Nephron (organoid): ENCODE data around the gene PACRG.

Source experiments
- H3K27ac Mint-ChIP-seq, 3 experiments: 2 replicates each; pipeline ENCODE4 v1.8.0; 2020; ENCODE audit warnings: mixed read lengths in 3 of 3, mild to moderate bottlenecking in 2 of 3, moderate library complexity in 1 of 3
- H3K27me3 Mint-ChIP-seq: 2 replicates; pipeline ENCODE4 v1.8.0; 2021; ENCODE audit warnings: low read depth, mild to moderate bottlenecking, moderate library complexity, mixed read lengths
- H3K36me3 Mint-ChIP-seq: 2 replicates; pipeline ENCODE4 v1.8.0; 2020; ENCODE audit warnings: low read depth, mixed read lengths
- H3K4me1 Mint-ChIP-seq: 2 replicates; pipeline ENCODE4 v1.8.0; 2020; ENCODE audit warnings: mixed read lengths
- H3K4me3 Mint-ChIP-seq, 3 experiments: 2 replicates each; pipeline ENCODE4 v1.8.0; 2020; ENCODE audit warnings: mild to moderate bottlenecking in 3 of 3, mixed read lengths in 3 of 3, moderate library complexity in 2 of 3
- H3K9me3 Mint-ChIP-seq: 2 replicates; pipeline ENCODE4 v1.8.0; 2020; ENCODE audit warnings: mixed read lengths
- TF ChIP-seq, protein P1 (sequence below), 3 experiments: fragments of 200-600 bp; sonication (generic); IDR thresholded peaks; one replicate each; pipeline ENCODE4 v1.5.0; 2021; ENCODE audit warnings: antibody characterized with exemption in 3 of 3; ENCODE audit not compliant: unreplicated experiment in 3 of 3

The PACRG gene

DNA sequence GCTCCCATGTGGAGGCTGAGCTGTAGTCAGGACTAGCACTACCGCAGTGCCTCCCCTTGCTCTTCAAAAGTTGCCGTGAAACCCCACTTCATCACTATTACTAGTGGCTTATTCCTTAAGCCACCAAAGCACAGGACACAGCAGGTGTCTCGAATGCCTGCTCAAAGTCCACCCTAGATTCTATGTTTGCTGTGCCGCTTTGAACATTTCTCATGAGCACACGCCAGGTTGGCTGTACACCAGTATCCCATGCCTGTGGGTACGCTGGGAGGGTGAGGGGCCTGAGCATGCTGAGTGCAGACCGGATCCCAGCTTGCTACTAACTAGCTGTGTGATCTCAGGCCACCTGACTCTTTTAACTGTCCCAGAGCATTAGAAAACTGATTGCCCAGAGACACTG lies 350.9 kb downstream of the PACRG start:
- Mint-ChIP-seq H3K27ac (no peak overlapping the region), H3K4me3 (no peak overlapping the region), H3K36me3 (no peaks in the 10 kb centered on the region), H3K27me3 (no peaks in the 10 kb centered on the region), H3K9me3 (no peaks in the 10 kb centered on the region), H3K4me1 (no peaks in the 10 kb centered on the region)
- TF ChIP-seq, protein P1, sequence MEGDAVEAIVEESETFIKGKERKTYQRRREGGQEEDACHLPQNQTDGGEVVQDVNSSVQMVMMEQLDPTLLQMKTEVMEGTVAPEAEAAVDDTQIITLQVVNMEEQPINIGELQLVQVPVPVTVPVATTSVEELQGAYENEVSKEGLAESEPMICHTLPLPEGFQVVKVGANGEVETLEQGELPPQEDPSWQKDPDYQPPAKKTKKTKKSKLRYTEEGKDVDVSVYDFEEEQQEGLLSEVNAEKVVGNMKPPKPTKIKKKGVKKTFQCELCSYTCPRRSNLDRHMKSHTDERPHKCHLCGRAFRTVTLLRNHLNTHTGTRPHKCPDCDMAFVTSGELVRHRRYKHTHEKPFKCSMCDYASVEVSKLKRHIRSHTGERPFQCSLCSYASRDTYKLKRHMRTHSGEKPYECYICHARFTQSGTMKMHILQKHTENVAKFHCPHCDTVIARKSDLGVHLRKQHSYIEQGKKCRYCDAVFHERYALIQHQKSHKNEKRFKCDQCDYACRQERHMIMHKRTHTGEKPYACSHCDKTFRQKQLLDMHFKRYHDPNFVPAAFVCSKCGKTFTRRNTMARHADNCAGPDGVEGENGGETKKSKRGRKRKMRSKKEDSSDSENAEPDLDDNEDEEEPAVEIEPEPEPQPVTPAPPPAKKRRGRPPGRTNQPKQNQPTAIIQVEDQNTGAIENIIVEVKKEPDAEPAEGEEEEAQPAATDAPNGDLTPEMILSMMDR (IDR thresholded peaks at IDR 0.05; ENCODE audit: unreplicated experiment in 3 of 3), result no peak

DNA sequence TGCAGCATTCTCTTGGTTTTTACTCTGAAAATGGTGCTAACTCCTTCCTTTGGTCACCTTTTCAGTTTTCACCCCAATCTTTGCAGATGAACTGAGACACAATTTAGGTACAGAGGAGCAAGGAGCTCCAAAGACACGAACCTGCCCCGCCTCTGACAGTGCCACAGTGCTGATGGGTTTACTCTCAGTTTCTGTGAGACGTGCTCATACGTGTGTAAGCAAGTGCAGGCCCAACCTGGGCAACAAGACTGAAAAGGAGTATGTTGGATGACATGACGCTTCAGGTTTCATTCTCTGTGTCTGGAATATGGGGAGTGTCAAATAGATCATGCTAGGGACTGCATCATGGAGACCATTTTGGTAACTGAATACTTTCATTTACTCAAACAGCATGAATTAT lies 352.5 kb downstream of the PACRG start:
- Mint-ChIP-seq H3K4me3 (no peak overlapping the region), H3K27me3 (no peaks in the 10 kb centered on the region), H3K4me1 (no peaks in the 10 kb centered on the region), H3K9me3 (no peaks in the 10 kb centered on the region), H3K36me3 (no peaks in the 10 kb centered on the region), H3K27ac (no peak overlapping the region)
- TF ChIP-seq, protein P1 (IDR thresholded peaks at IDR 0.05; ENCODE audit: unreplicated experiment in 3 of 3), result no peak

DNA sequence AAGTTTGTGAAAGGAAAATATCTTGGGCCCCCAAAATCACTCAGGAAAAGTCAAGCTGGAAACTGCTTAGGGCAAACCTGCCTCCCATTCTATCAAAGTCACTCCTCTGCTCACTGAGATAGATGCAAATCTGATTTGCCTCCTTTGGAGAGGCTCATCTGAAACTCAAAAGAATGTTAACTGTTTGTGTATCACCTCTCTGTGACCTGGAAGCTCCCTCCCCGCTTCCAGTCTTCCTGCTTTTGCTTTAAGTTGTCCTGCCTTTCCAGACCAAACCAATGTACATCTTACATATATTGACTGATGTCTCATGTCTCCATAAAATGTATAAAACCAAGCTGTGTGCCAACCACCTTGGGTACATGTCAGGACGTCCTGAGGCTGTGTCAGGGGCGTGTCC lies 355.4 kb downstream of the PACRG start:
- H3K4me3 Mint-ChIP-seq, result no peak overlapping the region
- H3K27ac Mint-ChIP-seq, result no peak overlapping the region
- H3K27me3 Mint-ChIP-seq, result peaks cover 9% of the 10 kb centered on the region
- peaks cover 3% of the 10 kb centered on the region for H3K9me3 Mint-ChIP-seq
- TF ChIP-seq, protein P1 (IDR thresholded peaks at IDR 0.05; ENCODE audit: unreplicated experiment in 3 of 3), result no peak
- no peaks in the 10 kb centered on the region for H3K36me3 Mint-ChIP-seq
- no peaks in the 10 kb centered on the region for H3K4me1 Mint-ChIP-seq

DNA sequence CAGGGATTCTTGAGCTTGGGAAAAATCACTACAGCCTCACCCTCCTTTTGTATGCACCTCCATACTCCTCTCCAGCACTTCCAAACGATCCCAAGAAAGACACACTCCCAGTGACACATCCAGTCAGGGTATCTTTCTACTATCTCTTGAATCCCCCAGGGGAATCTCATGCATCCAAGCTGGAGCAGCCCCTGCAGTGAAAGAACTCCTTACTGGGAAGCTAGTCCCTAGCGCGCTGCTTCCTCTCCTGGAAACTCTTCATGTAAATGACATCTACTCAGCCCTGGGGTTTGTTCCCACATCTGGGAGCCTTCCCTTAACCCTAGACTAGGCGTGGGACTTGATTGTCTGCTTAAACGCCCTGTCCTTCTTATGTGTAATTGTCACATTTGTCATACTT lies 357.7 kb downstream of the PACRG start:
- H3K4me3 Mint-ChIP-seq, result no peak overlapping the region
- no peaks in the 10 kb centered on the region for H3K4me1 Mint-ChIP-seq
- no peak overlapping the region for H3K27ac Mint-ChIP-seq
- H3K27me3 Mint-ChIP-seq, result peaks cover 9% of the 10 kb centered on the region
- H3K36me3 Mint-ChIP-seq, result no peaks in the 10 kb centered on the region
- TF ChIP-seq, protein P1 (IDR thresholded peaks at IDR 0.05; ENCODE audit: unreplicated experiment in 3 of 3), result no peak
- peaks cover 3% of the 10 kb centered on the region for H3K9me3 Mint-ChIP-seq

DNA sequence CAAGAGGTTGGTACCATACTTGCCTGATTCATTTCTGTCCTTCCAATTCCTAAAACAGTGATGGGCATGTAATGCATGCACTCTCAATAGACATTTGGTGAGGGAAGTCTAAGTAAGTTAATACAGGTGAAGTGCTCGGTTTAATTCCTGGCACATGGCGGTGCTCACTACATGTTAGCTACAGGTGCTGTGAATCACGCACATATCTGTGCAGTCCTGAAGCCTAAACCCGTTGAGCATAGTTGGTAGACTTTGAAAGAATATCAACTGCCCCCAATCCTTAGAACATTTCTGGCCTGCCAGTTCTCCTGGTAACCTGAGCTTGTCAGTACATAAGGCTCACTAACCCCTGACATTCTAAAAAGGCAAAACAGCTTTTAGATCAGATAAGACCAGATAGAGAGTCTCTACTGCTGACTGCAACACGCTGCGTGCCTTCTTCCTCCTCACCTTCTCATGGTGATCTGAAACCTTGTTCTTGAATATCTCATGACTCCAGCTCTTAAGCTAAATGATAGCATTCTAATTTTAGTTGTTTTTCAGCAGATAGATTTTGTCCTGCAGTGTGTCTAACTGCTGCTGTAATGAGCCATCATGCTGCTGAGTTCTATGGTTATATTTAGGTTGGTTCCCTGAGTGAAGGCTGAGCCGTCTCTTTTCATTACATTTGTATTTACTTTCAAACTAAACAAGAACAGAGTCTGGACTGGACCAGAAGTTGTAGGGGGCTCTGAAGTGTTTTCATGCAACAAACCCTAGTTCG lies 358.3 kb downstream of the PACRG start:
- no peaks in the 10 kb centered on the region for H3K4me1 Mint-ChIP-seq
- no peaks in the 10 kb centered on the region for H3K36me3 Mint-ChIP-seq
- H3K27ac Mint-ChIP-seq, result no peak overlapping the region
- peaks cover 3% of the 10 kb centered on the region for H3K9me3 Mint-ChIP-seq
- H3K4me3 Mint-ChIP-seq, result no peak overlapping the region
- peaks cover 9% of the 10 kb centered on the region for H3K27me3 Mint-ChIP-seq
- TF ChIP-seq, protein P1 (IDR thresholded peaks at IDR 0.05; ENCODE audit: unreplicated experiment in 3 of 3), result no peak

DNA sequence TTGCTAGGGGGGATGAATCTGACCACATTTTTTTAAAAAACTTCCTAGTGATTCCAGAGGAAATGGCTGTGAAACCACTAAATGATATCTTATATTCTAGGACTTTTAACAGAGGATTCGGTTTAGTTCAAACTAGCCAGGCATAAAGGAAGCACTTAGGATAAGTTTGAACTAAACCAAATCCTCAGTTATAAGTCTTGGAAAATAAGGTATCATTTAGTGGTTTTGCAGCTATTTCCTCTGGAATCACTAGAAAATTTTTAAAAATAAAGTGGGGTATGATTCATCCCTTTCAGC lies 358.8 kb downstream of the PACRG start:
- H3K4me1 Mint-ChIP-seq, result no peaks in the 10 kb centered on the region
- no peak overlapping the region for H3K4me3 Mint-ChIP-seq
- H3K27ac Mint-ChIP-seq, result no peak overlapping the region
- no peaks in the 10 kb centered on the region for H3K36me3 Mint-ChIP-seq
- TF ChIP-seq, protein P1 (IDR thresholded peaks at IDR 0.05; ENCODE audit: unreplicated experiment in 3 of 3), result no peak
- H3K9me3 Mint-ChIP-seq, result peaks cover 3% of the 10 kb centered on the region
- peaks cover 9% of the 10 kb centered on the region for H3K27me3 Mint-ChIP-seq
